Mesendoderm (in vitro differentiated cells): Measurements from ENCODE around the gene ELF1.

Source experiments
- DNase-seq: peaks from one replicate; pipeline ENCODE4 v3.0.0; 2013
- H2AK5ac ChIP-seq: 2 replicates; pipeline ENCODE4 v1.6.1; 2013; ENCODE audit warnings: low read length, inconsistent platforms
- H2BK120ac ChIP-seq: 2 replicates; pipeline ENCODE4 v1.6.1; 2013; ENCODE audit warnings: low read depth, mild to moderate bottlenecking, low read length, moderate library complexity, mixed read lengths
- H2BK15ac ChIP-seq: replicated peaks from 2 replicates; pipeline ENCODE4 v1.6.1; 2013; ENCODE audit warnings: low read depth, mild to moderate bottlenecking, moderate library complexity
- H2BK5ac ChIP-seq: 2 replicates; pipeline ENCODE4 v1.6.1; 2013; ENCODE audit warnings: low read length, inconsistent platforms
- H3K18ac ChIP-seq: 2 replicates; pipeline ENCODE4 v1.6.1; 2013; ENCODE audit warnings: mild to moderate bottlenecking, low read length, mixed read lengths
- H3K23ac ChIP-seq: one replicate; pipeline ENCODE4 v1.6.1; 2013; ENCODE audit warnings: low read length
- H3K27ac ChIP-seq: 2 replicates; pipeline ENCODE4 v1.5.1; 2013; ENCODE audit warnings: low read depth, mild to moderate bottlenecking, inconsistent platforms, low read length, moderate library complexity
- H3K27me3 ChIP-seq: 2 replicates; pipeline ENCODE4 v1.6.1; 2013; ENCODE audit warnings: low read length, control low read depth, mild to moderate bottlenecking, inconsistent platforms; ENCODE audit not compliant: insufficient read depth, poor library complexity
- H3K36me3 ChIP-seq: 2 replicates; pipeline ENCODE4 v1.6.1; 2013; ENCODE audit warnings: low read length, inconsistent platforms; ENCODE audit not compliant: control insufficient read depth, insufficient read depth
- H3K4ac ChIP-seq: one replicate; pipeline ENCODE4 v1.6.1; 2013; ENCODE audit warnings: low read depth, mild to moderate bottlenecking, low read length, moderate library complexity
- H3K4me1 ChIP-seq: 2 replicates; pipeline ENCODE4 v1.6.1; 2013; ENCODE audit warnings: low read depth, low read length, inconsistent platforms; ENCODE audit not compliant: control insufficient read depth
- H3K4me2 ChIP-seq: 2 replicates; pipeline ENCODE4 v1.6.1; 2013; ENCODE audit warnings: low read length
- H3K4me3 ChIP-seq: 2 replicates; pipeline ENCODE4 v1.5.1; 2013; ENCODE audit warnings: mild to moderate bottlenecking, low read length
- H3K56ac ChIP-seq: one replicate; pipeline ENCODE4 v1.6.1; 2013; ENCODE audit warnings: low read length
- H3K79me1 ChIP-seq: 2 replicates; pipeline ENCODE4 v1.6.1; 2013; ENCODE audit warnings: low read length, inconsistent platforms
- H3K79me2 ChIP-seq: 2 replicates; pipeline ENCODE4 v1.6.1; 2013; ENCODE audit warnings: mild to moderate bottlenecking, low read length; ENCODE audit not compliant: control insufficient read depth, insufficient read depth
- H3K9ac ChIP-seq: 2 replicates; pipeline ENCODE4 v1.6.1; 2013; ENCODE audit warnings: low read length, inconsistent platforms
- H4K5ac ChIP-seq: one replicate; pipeline ENCODE4 v1.6.1; 2013; ENCODE audit warnings: low read length
- H4K8ac ChIP-seq: one replicate; pipeline ENCODE4 v1.6.1; 2013; ENCODE audit warnings: low read depth, mild to moderate bottlenecking, control low read depth, low read length, moderate library complexity
- WGBS: extraction: QIAGEN DNeasy Blood & Tissue Kit; methylation state at CpG from one replicate; pipeline ENCODE4 v1.1.7; 2013; ENCODE audit warnings: low lambda C conversion rate, missing lambda C conversion rate; ENCODE audit not compliant: insufficient coverage; ENCODE audit errors: extremely low coverage; 5-methylcytosine and 5-hydroxymethylcytosine counted together

The ELF1 gene

GRCh38 chr13:40993987-40994386 is 25.1 kb downstream of the ELF1 start:
- Histone ChIP-seq H2BK15ac (no peak overlapping the region), H3K4me3 (no peak overlapping the region), H3K4me2 (no peak overlapping the region), H3K4me1 (peaks cover 2% of the 10 kb centered on the region), H4K8ac (no peak overlapping the region), H3K4ac (no peak overlapping the region), H3K79me1 (no peaks in the 10 kb centered on the region), H3K9ac (no peak overlapping the region), H2AK5ac (no peak overlapping the region), H3K23ac (no peak overlapping the region), H4K5ac (no peak overlapping the region), H3K27me3 (no peaks in the 10 kb centered on the region), H3K56ac (no peak overlapping the region), H2BK120ac (no peak overlapping the region), H3K36me3 (no peaks in the 10 kb centered on the region), H3K79me2 (no peaks in the 10 kb centered on the region), H2BK5ac (no peak overlapping the region), H3K27ac (no peak overlapping the region), H3K18ac (no peak overlapping the region)
- peak; percentile 91 for DNase-seq

- H4K5ac ChIP-seq = no peak overlapping the region
- no peak overlapping the region for H2BK120ac ChIP-seq
- no peaks in the 10 kb centered on the region for H3K79me1 ChIP-seq
- WGBS = no CpG with 5 or more reads among the region's 11 CpGs
- no peak overlapping the region for H2BK5ac ChIP-seq
- H3K56ac ChIP-seq = no peak overlapping the region
- H3K4me1 ChIP-seq = peaks cover 2% of the 10 kb centered on the region
- H3K36me3 ChIP-seq = no peaks in the 10 kb centered on the region
- H3K79me2 ChIP-seq = no peaks in the 10 kb centered on the region
- no peak overlapping the region for H3K4ac ChIP-seq
- no peak overlapping the region for H2AK5ac ChIP-seq
- no peaks in the 10 kb centered on the region for H3K27me3 ChIP-seq
- no peak overlapping the region for H3K4me2 ChIP-seq
- no peak overlapping the region for H3K4me3 ChIP-seq
- peak overlapping the region; percentile 4 for H3K18ac ChIP-seq
- H4K8ac ChIP-seq = no peak overlapping the region
- peak; percentile 71 for DNase-seq
- H2BK15ac ChIP-seq = no peak overlapping the region
- H3K9ac ChIP-seq = no peak overlapping the region
- peak overlapping the region; percentile 33 for H3K27ac ChIP-seq
- no peak overlapping the region for H3K23ac ChIP-seq
These were observed 26.2 kb downstream of the ELF1 start for GRCh38 chr13:40992678-40993518.

GRCh38 chr13:40987606-40988280 is 31.4 kb downstream of the ELF1 start:
- no peak for DNase-seq
- Histone ChIP-seq H2BK15ac (no peak overlapping the region), H3K4me3 (no peak overlapping the region), H4K8ac (no peak overlapping the region), H3K4ac (no peak overlapping the region), H4K5ac (no peak overlapping the region), H3K4me1 (no peaks in the 10 kb centered on the region), H3K18ac (no peak overlapping the region), H3K27me3 (no peaks in the 10 kb centered on the region), H2BK5ac (no peak overlapping the region), H3K27ac (no peak overlapping the region), H3K23ac (no peak overlapping the region), H3K36me3 (no peaks in the 10 kb centered on the region), H3K4me2 (no peak overlapping the region), H3K79me1 (no peaks in the 10 kb centered on the region), H3K79me2 (no peaks in the 10 kb centered on the region), H3K9ac (no peak overlapping the region), H2AK5ac (no peak overlapping the region), H3K56ac (no peak overlapping the region), H2BK120ac (no peak overlapping the region)
- no CpG with 5 or more reads among the region's 2 CpGs for WGBS

GRCh38 chr13:40986101-40986856 is 32.8 kb downstream of the ELF1 start:
- Histone ChIP-seq H2BK120ac (no peak overlapping the region), H3K27ac (no peak overlapping the region), H3K4me2 (no peak overlapping the region), H4K8ac (no peak overlapping the region), H3K4me1 (no peaks in the 10 kb centered on the region), H3K18ac (no peak overlapping the region), H3K9ac (no peak overlapping the region), H3K79me2 (no peaks in the 10 kb centered on the region), H3K23ac (no peak overlapping the region), H2AK5ac (no peak overlapping the region), H4K5ac (no peak overlapping the region), H3K36me3 (no peaks in the 10 kb centered on the region), H3K4ac (no peak overlapping the region), H2BK15ac (no peak overlapping the region), H3K79me1 (no peaks in the 10 kb centered on the region), H2BK5ac (no peak overlapping the region), H3K27me3 (no peaks in the 10 kb centered on the region), H3K4me3 (no peak overlapping the region), H3K56ac (no peak overlapping the region)
- no peak for DNase-seq
- WGBS = no CpG with 5 or more reads among the region's 5 CpGs

GRCh38 chr13:40985381-40986100 is 33.6 kb downstream of the ELF1 start:
- no peak overlapping the region for H3K18ac ChIP-seq
- H3K4me2 ChIP-seq = no peak overlapping the region
- H4K5ac ChIP-seq = no peak overlapping the region
- H3K79me1 ChIP-seq = no peaks in the 10 kb centered on the region
- H2BK120ac ChIP-seq = no peak overlapping the region
- no peak overlapping the region for H2BK15ac ChIP-seq
- H3K4me1 ChIP-seq = no peaks in the 10 kb centered on the region
- H2AK5ac ChIP-seq = no peak overlapping the region
- no peak overlapping the region for H2BK5ac ChIP-seq
- H3K36me3 ChIP-seq = no peaks in the 10 kb centered on the region
- H3K27me3 ChIP-seq = no peaks in the 10 kb centered on the region
- H3K9ac ChIP-seq = no peak overlapping the region
- DNase-seq = no peak
- H3K23ac ChIP-seq = no peak overlapping the region
- no peak overlapping the region for H3K4ac ChIP-seq
- H3K56ac ChIP-seq = no peak overlapping the region
- H3K4me3 ChIP-seq = no peak overlapping the region
- H4K8ac ChIP-seq = no peak overlapping the region
- no peak overlapping the region for H3K27ac ChIP-seq
- WGBS = no CpG with 5 or more reads among the region's 5 CpGs
- no peaks in the 10 kb centered on the region for H3K79me2 ChIP-seq
